Vagina (tissue), 2 donors: ENCODE measurements around the gene ASB8. TPM values are rescaled to one million over a fixed set of nuclear protein-coding genes. Genes with fewer than 3 reads are reported as not detected.

Experiments
- DNase-seq, 2 donors: peaks; one replicate each; pipeline ENCODE4 v3.0.0-alpha.2; 2017; ENCODE audit errors: extremely low spot score in 2 of 2
- H3K27ac ChIP-seq: fragments of 200-600 bp; sonication (generic); one replicate; pipeline ENCODE4 v1.5.1; 2019
- H3K27me3 ChIP-seq: fragments of 200-600 bp; sonication (generic); one replicate; pipeline ENCODE4 v1.5.1; 2019
- H3K36me3 ChIP-seq, 2 donors: fragments of 200-600 bp; sonication (generic); one replicate each; pipeline ENCODE4 v1.5.1; 2017 to 2019
- H3K4me1 ChIP-seq: fragments of 200-600 bp; sonication (generic); one replicate; pipeline ENCODE4 v1.5.1; 2019
- H3K4me3 ChIP-seq, 2 donors: fragments of 200-600 bp; sonication (generic); 1 replicate in 1 of 2; 2 replicates in 1 of 2; pipeline ENCODE4 v1.5.1; 2016 to 2019
- H3K9me3 ChIP-seq: fragments of 200-600 bp; sonication (generic); one replicate; pipeline ENCODE4 v1.5.1; 2019
- CTCF ChIP-seq, 3 experiments: fragments of 450-650 bp in 2 of 3; fragments of 200-600 bp in 1 of 3; sonication (generic) in 1 of 3; IDR thresholded peaks; one replicate each; pipeline ENCODE4 v1.5.1; 2017 to 2019; ENCODE audit warnings: antibody characterized with exemption in 3 of 3, mild to moderate bottlenecking in 2 of 3, moderate library complexity in 2 of 3
- POLR2A ChIP-seq, 2 donors: fragments of 450-650 bp; IDR thresholded peaks; one replicate each; pipeline ENCODE4 v1.6.1; 2017; ENCODE audit warnings: antibody characterized with exemption in 2 of 2, mild to moderate bottlenecking in 2 of 2, moderate library complexity in 2 of 2
- POLR2AphosphoS5 ChIP-seq, 2 donors: sonication (generic); formaldehyde crosslinking; IDR thresholded peaks; one replicate each; pipeline ENCODE4 v1.9.0; 2017; ENCODE audit warnings: antibody characterized with exemption in 2 of 2, mild to moderate bottlenecking in 2 of 2, low read depth in 1 of 2; ENCODE audit not compliant: insufficient read depth in 1 of 2
- intact Hi-C: fragments of 100-400 bp; cut with DNase I; formaldehyde crosslinking; loops from one replicate; pipeline ENCODE4 v1.15.1; 2023
- total RNA-seq: library from RNA; depleted of rRNA; stranded (reverse); fragments of >200 nt; gene quantifications from one replicate; pipeline ENCODE4 v1.2.3, GENCODE V29; 2016

The ASB8 gene
- total RNA-seq, 1 donor from 2014 or later: 16.9 TPM

DNA sequence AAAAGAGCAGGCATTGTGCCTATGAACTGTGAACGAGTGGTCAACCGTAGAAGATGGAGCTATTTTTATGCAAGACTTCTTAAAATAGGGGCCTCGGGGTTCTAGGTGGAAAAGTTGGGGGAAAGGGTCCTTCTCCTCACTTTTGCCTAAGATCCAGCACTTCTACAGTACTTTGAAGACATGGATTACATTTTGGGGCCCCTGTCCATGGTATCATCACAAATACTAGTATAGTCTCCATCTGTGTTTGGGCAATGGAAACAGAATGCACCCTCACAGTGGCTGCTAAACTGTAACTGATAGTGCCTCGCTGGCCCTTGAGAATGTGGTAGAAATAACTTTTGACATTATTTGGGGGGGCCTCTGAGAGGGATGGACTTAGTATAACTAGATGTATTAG is 20.7 kb upstream of the ASB8 start:
- Histone ChIP-seq H3K36me3 (no peaks in the 10 kb centered on the region), H3K4me3 (no peak overlapping the region), H3K27me3 (no peaks in the 10 kb centered on the region), H3K9me3 (no peaks in the 10 kb centered on the region), H3K27ac (no peak overlapping the region), H3K4me1 (peaks cover 4% of the 10 kb centered on the region)
- intact Hi-C loops: no loop called here
- TF ChIP-seq POLR2A (IDR thresholded peaks at IDR 0.05) (no peak), POLR2AphosphoS5 (IDR thresholded peaks at IDR 0.05; ENCODE audit: insufficient read depth in 1 of 2, low read depth in 1 of 2) (no peak), CTCF (IDR thresholded peaks at IDR 0.05) (no peak)
- DNase-seq: no peak

DNA sequence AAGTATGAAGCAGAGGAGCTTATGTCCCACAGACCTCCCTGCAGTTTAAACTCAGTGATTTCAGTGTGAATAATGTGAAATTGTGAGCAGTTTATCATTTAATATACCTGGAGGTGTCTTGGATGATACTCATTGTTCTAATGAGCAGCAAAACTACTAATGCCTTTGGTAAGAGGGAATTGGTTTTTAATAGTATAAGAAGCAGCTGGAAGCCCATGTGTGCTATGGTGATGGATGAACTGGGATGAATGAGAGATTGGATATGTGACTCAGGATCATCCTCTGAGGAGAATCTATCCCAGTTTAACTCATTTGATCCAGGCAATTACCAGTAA is 19.1 kb upstream of the ASB8 start:
- Histone ChIP-seq H3K4me1 (no peaks in the 10 kb centered on the region), H3K36me3 (no peaks in the 10 kb centered on the region), H3K9me3 (no peaks in the 10 kb centered on the region), H3K4me3 (no peak overlapping the region), H3K27me3 (no peaks in the 10 kb centered on the region), H3K27ac (no peak overlapping the region)
- no peak for DNase-seq
- TF ChIP-seq POLR2A (IDR thresholded peaks at IDR 0.05) (no peak), CTCF (IDR thresholded peaks at IDR 0.05) (no peak), POLR2AphosphoS5 (IDR thresholded peaks at IDR 0.05; ENCODE audit: insufficient read depth in 1 of 2, low read depth in 1 of 2) (no peak)
- intact Hi-C loops: no loop called here

DNA sequence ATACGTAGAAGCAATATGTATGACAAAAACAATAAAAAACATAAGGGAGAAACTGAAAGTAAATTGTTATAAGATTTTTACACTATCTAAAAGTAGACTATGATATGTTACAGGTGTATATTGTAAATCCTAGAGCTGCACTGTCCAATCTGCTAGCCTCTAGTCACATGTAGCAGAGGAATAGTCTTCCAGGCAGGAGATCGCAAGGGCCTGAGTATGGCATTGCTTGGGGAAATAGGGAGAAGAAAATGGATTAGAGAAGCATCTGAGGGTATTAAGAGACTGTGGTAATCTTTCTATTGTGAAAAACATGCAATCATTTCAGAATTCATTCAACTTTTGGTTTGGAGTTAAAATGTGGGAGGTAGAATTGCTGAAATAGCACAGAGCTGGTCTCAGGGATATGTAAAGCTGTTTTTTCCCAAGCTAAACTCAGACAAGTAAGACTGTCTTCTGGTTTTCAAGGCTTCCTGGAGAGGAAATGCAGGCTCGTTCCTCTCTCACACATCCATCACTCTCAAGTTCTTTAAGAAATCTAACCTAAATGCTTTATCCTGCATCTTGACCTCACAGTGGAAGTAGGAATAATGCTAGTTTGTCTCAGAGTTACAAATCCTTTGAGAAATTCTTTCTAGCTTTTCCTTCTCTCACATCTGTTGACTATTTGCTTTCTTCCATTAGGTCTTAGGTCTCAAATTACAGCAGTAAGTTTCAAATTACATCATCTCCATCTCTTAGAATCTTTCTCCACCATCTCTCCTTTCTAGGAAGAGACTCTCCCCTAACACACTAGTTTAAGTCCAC is 18.5 kb upstream of the ASB8 start:
- no peak for DNase-seq
- intact Hi-C loops: no loop called here
- Histone ChIP-seq H3K27ac (no peak overlapping the region), H3K9me3 (no peaks in the 10 kb centered on the region), H3K36me3 (no peaks in the 10 kb centered on the region), H3K27me3 (no peaks in the 10 kb centered on the region), H3K4me1 (no peaks in the 10 kb centered on the region), H3K4me3 (no peak overlapping the region)
- no peak for TF ChIP-seq POLR2A (IDR thresholded peaks at IDR 0.05)
- TF ChIP-seq POLR2AphosphoS5 (IDR thresholded peaks at IDR 0.05; ENCODE audit: insufficient read depth in 1 of 2, low read depth in 1 of 2): no peak
- no peak for TF ChIP-seq CTCF (IDR thresholded peaks at IDR 0.05)

GRCh38 chr12:48169011-48169410 is 11.7 kb upstream of the ASB8 start:
- intact Hi-C loops: no loop called here
- Histone ChIP-seq H3K9me3 (no peaks in the 10 kb centered on the region), H3K36me3 (no peaks in the 10 kb centered on the region), H3K27ac (no peak overlapping the region), H3K4me3 (no peak overlapping the region), H3K27me3 (no peaks in the 10 kb centered on the region), H3K4me1 (no peaks in the 10 kb centered on the region)
- TF ChIP-seq POLR2AphosphoS5 (IDR thresholded peaks at IDR 0.05; ENCODE audit: insufficient read depth in 1 of 2, low read depth in 1 of 2) (no peak), POLR2A (IDR thresholded peaks at IDR 0.05) (no peak), CTCF (IDR thresholded peaks at IDR 0.05) (no peak)
- no peak for DNase-seq
